ENCODE results near the gene RPTN. TPM values are rescaled to one million over a fixed set of nuclear protein-coding genes. Genes with fewer than 3 reads are reported as not detected.

Gene RPTN
- polyA plus RNA-seq, 2 of the 4 experiments (the other 2 are of a cell fraction) = not detected

- Histone ChIP-seq H3K4me2 (no peak overlapping the region), H3K4me1 (no peaks in the 10 kb centered on the region), H3K4me3 (no peak overlapping the region), H3K27ac (no peak overlapping the region), H3K9me3 (peaks cover 7% of the 10 kb centered on the region; the same call in 1 of the 3 replicates)
- ChIA-PET CTCF (interaction anchor here (1.3 to 2.1 kb wide), 2 partner anchors 12 to 31 kb away, joined by 5 to 8 read pairs; no protein-coding TSS in a partner anchor), POLR2A (no interaction called here)
- DNase-seq (ENCODE audit: low read depth in 1 of 2, low spot score in 1 of 2) (no peak), ATAC-seq (no peak), FAIRE-seq (no peak)
- TF ChIP-seq EHF (CRISPR knock-in tag; IDR thresholded peaks at IDR 0.05) = no peak
- no peak for TF ChIP-seq RAD21 (conservative IDR thresholded peaks at IDR 0.05 in 1 of 2, IDR thresholded peaks at IDR 0.05 in 1 of 2)
- TF ChIP-seq BHLHE40 (IDR thresholded peaks at IDR 0.05; ENCODE audit: low read depth, low read length) = no peak
- TF ChIP-seq ZSCAN20 (CRISPR knock-in tag; IDR thresholded peaks at IDR 0.05) = no peak
- TF ChIP-seq KDM5A (IDR thresholded peaks at IDR 0.05) = no peak
- TF ChIP-seq FOSL2 (IDR thresholded peaks at IDR 0.05) = no peak
- no peak for TF ChIP-seq FOSL2 (CRISPR knock-in tag; IDR thresholded peaks at IDR 0.05)
- no peak for TF ChIP-seq ESRRA (IDR thresholded peaks at IDR 0.05; ENCODE audit: borderline replicate concordance, low read length)
- no peak for TF ChIP-seq E2F6 (IDR thresholded peaks at IDR 0.05; ENCODE audit: borderline replicate concordance, low read depth)
- TF ChIP-seq SREBF2 (IDR thresholded peaks at IDR 0.05) = no peak
- TF ChIP-seq USF2 (IDR thresholded peaks at IDR 0.05) = no peak
- no peak for TF ChIP-seq NFE2L2 (conservative IDR thresholded peaks at IDR 0.05; ENCODE audit: low read length)
- WGBS (ENCODE audit: missing lambda C conversion rate) = 28% methylated on average over 3 of the region's 3 CpGs
These were observed 5.0 kb downstream of the RPTN start for GRCh38 chr1:152153996-152154395.

GRCh38 chr1:152151646-152152045 lies 7.4 kb downstream of the RPTN start:
- ATAC-seq (no peak), FAIRE-seq (no peak), DNase-seq (ENCODE audit: low read depth in 1 of 2, low spot score in 1 of 2) (no peak)
- CTCF ChIA-PET = interaction anchor here (0.6 to 9.7 kb wide), 6 partner anchors 10 to 1402 kb away, joined by 3 to 195 read pairs (median 6); no protein-coding TSS in a partner anchor
- 18% methylated on average over 2 of the region's 2 CpGs for WGBS (ENCODE audit: missing lambda C conversion rate)
- H3K4me2 ChIP-seq = no peak overlapping the region
- TF ChIP-seq ELK1 (IDR thresholded peaks at IDR 0.05; ENCODE audit: low read depth, low read length) (no peak), FOXS1 (CRISPR knock-in tag; IDR thresholded peaks at IDR 0.05) (no peak), SREBF2 (IDR thresholded peaks at IDR 0.05) (no peak), CBX2 (IDR thresholded peaks at IDR 0.05; ENCODE audit: borderline replicate concordance, low read depth) (no peak), ZSCAN20 (CRISPR knock-in tag; IDR thresholded peaks at IDR 0.05) (no peak), HOXB5 (CRISPR knock-in tag; IDR thresholded peaks at IDR 0.05) (no peak), TP53 (CRISPR knock-in tag; IDR thresholded peaks at IDR 0.05) (no peak), HES2 (IDR thresholded peaks at IDR 0.05) (no peak), RAD21 (conservative IDR thresholded peaks at IDR 0.05 in 1 of 2, IDR thresholded peaks at IDR 0.05 in 1 of 2) (no peak)
- no peak overlapping the region for H3K27ac ChIP-seq
- H3K4me3 ChIP-seq = no peak overlapping the region
- POLR2A ChIA-PET = no interaction called here
- no peaks in the 10 kb centered on the region for H3K4me1 ChIP-seq
- peaks cover 23% of the 10 kb centered on the region for H3K9me3 ChIP-seq

- ChIA-PET POLR2A (no interaction called here), CTCF (interaction anchor here (0.8 to 9.7 kb wide), 10 partner anchors 9 to 331 kb away, joined by 3 to 195 read pairs (median 6); partner anchors contain the start of gene RPTN)
- no peak for DNase-seq (ENCODE audit: low read depth in 1 of 2, low spot score in 1 of 2)
- H3K4me2 ChIP-seq = no peak overlapping the region
- no peak for FAIRE-seq
- WGBS (ENCODE audit: missing lambda C conversion rate) = 5% methylated on average over 1 of the region's 1 CpG
- H3K4me1 ChIP-seq = no peaks in the 10 kb centered on the region
- ATAC-seq = no peak
- no peak overlapping the region for H3K4me3 ChIP-seq
- H3K9me3 ChIP-seq = peaks cover 26% of the 10 kb centered on the region
- TF ChIP-seq RCOR1 (IDR thresholded peaks at IDR 0.05; ENCODE audit: low read depth, low read length) (no peak), CBX8 (IDR thresholded peaks at IDR 0.05) (no peak), ATOH8 (CRISPR knock-in tag; IDR thresholded peaks at IDR 0.05; ENCODE audit: low read depth) (no peak), FOSB (CRISPR knock-in tag; IDR thresholded peaks at IDR 0.05) (no peak), EHF (CRISPR knock-in tag; IDR thresholded peaks at IDR 0.05) (no peak), TP53 (CRISPR knock-in tag; IDR thresholded peaks at IDR 0.05) (no peak), BCL3 (IDR thresholded peaks at IDR 0.05) (no peak), ELK1 (IDR thresholded peaks at IDR 0.05; ENCODE audit: low read depth, low read length) (no peak), NFE2L2 (conservative IDR thresholded peaks at IDR 0.05; ENCODE audit: low read length) (no peak), GATA3 (IDR thresholded peaks at IDR 0.05; ENCODE audit: borderline replicate concordance) (no peak), CHD2 (IDR thresholded peaks at IDR 0.05; ENCODE audit: low read length, partially characterized antibody) (no peak), TFCP2L1 (CRISPR knock-in tag; IDR thresholded peaks at IDR 0.05) (no peak), ESRRA (IDR thresholded peaks at IDR 0.05; ENCODE audit: borderline replicate concordance, low read length) (no peak), POLR2A (IDR thresholded peaks at IDR 0.05; ENCODE audit: low read length) (no peak), MAX (IDR thresholded peaks at IDR 0.05) (no peak), KDM5A (IDR thresholded peaks at IDR 0.05) (no peak), CHD4 (IDR thresholded peaks at IDR 0.05; ENCODE audit: borderline replicate concordance) (no peak)
- no peak overlapping the region for H3K27ac ChIP-seq
These were observed 10.0 kb downstream of the RPTN start for GRCh38 chr1:152148981-152149380.
